Measurements from ENCODE around the gene UBN2.

GRCh38 chr7:139232904-139233303 lies 1.9 kb downstream of the UBN2 start:
- TF ChIP-seq CTCF (IDR thresholded peaks at IDR 0.05) = no peak
- TF ChIP-seq POLR2A (IDR thresholded peaks at IDR 0.05) = no peak

All from lower leg skin (tissue), 3 donors.